ENCODE data around the gene NOTCH1.

DNA sequence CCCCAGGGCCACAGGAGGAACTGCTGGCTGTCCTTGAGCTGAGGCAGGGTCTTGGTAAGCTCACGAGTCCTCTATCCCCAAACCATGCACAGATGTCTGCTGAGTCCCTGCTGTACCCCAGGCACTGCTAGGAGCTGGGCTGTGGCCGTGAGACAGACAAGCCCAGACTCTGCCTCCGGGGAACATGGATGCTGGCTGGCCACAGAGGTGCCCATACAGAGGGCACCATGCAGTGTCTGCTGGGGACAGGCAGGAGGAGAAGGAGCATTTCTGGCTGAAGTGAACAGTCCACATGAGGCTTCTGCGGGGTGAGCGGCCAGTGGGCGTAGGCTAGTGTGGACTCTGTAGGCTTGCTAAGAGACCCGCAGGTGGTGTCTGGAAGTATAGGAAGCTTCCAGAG lies 58.2 kb downstream of the NOTCH1 start:
- TF ChIP-seq, protein P1, sequence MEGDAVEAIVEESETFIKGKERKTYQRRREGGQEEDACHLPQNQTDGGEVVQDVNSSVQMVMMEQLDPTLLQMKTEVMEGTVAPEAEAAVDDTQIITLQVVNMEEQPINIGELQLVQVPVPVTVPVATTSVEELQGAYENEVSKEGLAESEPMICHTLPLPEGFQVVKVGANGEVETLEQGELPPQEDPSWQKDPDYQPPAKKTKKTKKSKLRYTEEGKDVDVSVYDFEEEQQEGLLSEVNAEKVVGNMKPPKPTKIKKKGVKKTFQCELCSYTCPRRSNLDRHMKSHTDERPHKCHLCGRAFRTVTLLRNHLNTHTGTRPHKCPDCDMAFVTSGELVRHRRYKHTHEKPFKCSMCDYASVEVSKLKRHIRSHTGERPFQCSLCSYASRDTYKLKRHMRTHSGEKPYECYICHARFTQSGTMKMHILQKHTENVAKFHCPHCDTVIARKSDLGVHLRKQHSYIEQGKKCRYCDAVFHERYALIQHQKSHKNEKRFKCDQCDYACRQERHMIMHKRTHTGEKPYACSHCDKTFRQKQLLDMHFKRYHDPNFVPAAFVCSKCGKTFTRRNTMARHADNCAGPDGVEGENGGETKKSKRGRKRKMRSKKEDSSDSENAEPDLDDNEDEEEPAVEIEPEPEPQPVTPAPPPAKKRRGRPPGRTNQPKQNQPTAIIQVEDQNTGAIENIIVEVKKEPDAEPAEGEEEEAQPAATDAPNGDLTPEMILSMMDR (CRISPR knock-in tag; IDR thresholded peaks at IDR 0.05), result no peak
- TF ChIP-seq, protein P2, sequence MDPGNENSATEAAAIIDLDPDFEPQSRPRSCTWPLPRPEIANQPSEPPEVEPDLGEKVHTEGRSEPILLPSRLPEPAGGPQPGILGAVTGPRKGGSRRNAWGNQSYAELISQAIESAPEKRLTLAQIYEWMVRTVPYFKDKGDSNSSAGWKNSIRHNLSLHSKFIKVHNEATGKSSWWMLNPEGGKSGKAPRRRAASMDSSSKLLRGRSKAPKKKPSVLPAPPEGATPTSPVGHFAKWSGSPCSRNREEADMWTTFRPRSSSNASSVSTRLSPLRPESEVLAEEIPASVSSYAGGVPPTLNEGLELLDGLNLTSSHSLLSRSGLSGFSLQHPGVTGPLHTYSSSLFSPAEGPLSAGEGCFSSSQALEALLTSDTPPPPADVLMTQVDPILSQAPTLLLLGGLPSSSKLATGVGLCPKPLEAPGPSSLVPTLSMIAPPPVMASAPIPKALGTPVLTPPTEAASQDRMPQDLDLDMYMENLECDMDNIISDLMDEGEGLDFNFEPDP (CRISPR knock-in tag; conservative IDR thresholded peaks at IDR 0.05), result no peak
- TF ChIP-seq TBL1XR1 (IDR thresholded peaks at IDR 0.05; ENCODE audit: borderline replicate concordance, low read length, partially characterized antibody) (no peak), KLF12 (CRISPR knock-in tag; IDR thresholded peaks at IDR 0.05; ENCODE audit: borderline replicate concordance) (no peak), ZNF660 (CRISPR knock-in tag; IDR thresholded peaks at IDR 0.05; ENCODE audit: borderline replicate concordance, low read depth) (no peak)
- TF ChIP-seq, protein P3, sequence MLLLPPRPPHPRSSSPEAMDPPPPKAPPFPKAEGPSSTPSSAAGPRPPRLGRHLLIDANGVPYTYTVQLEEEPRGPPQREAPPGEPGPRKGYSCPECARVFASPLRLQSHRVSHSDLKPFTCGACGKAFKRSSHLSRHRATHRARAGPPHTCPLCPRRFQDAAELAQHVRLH (CRISPR knock-in tag; IDR thresholded peaks at IDR 0.05; ENCODE audit: borderline replicate concordance, low read depth), result no peak
